Progenitor cell of endocrine pancreas (in vitro differentiated cells): Measurements from ENCODE around the gene HLA-DPA1. TPM values are rescaled to one million over a fixed set of nuclear protein-coding genes. Genes with fewer than 3 reads are reported as not detected.

Experiments
- DNase-seq: peaks from one replicate; pipeline ENCODE4 v3.0.0; 2021; ENCODE audit warnings: low spot score; ENCODE audit not compliant: unreplicated experiment
- H3K27ac Mint-ChIP-seq: 2 replicates; pipeline ENCODE4 v1.8.0; 2021; ENCODE audit warnings: mild to moderate bottlenecking, moderate library complexity, mixed read lengths
- H3K27me3 Mint-ChIP-seq: 2 replicates; pipeline ENCODE4 v1.8.0; 2021; ENCODE audit warnings: mixed read lengths
- H3K36me3 Mint-ChIP-seq: 2 replicates; pipeline ENCODE4 v1.8.0; 2022; ENCODE audit warnings: mixed read lengths; ENCODE audit not compliant: insufficient read depth
- H3K4me1 Mint-ChIP-seq: 2 replicates; pipeline ENCODE4 v1.8.0; 2021; ENCODE audit warnings: low read depth, mixed read lengths
- H3K4me3 Mint-ChIP-seq: 2 replicates; pipeline ENCODE4 v1.8.0; 2021; ENCODE audit warnings: low read depth, mild to moderate bottlenecking, moderate library complexity, mixed read lengths
- H3K9me3 Mint-ChIP-seq: 2 replicates; pipeline ENCODE4 v1.8.0; 2021; ENCODE audit warnings: low read depth, mixed read lengths
- CTCF ChIP-seq: fragments of 200-600 bp; sonication (generic); IDR thresholded peaks from one replicate; pipeline ENCODE4 v1.5.0; 2021; ENCODE audit warnings: antibody characterized with exemption, mild to moderate bottlenecking; ENCODE audit not compliant: unreplicated experiment
- total RNA-seq: library from RNA; stranded (reverse); gene quantifications from 2 replicates; pipeline ENCODE4 v1.2.1, GENCODE V29; 2021

HLA-DPA1 gene
- total RNA-seq, 1 donor from 2014 or later, result 0.89 TPM

GRCh38 chr6:33076406-33076934 lies 3.0 kb upstream of the HLA-DPA1 start:
- peaks cover 10% of the 10 kb centered on the region for H3K4me1 Mint-ChIP-seq
- no peak for DNase-seq
- H3K9me3 Mint-ChIP-seq, result no peaks in the 10 kb centered on the region
- H3K4me3 Mint-ChIP-seq, result no peak overlapping the region
- no peak for TF ChIP-seq CTCF
- no peak overlapping the region for H3K27ac Mint-ChIP-seq
- H3K27me3 Mint-ChIP-seq, result peaks cover 27% of the 10 kb centered on the region
- no peaks in the 10 kb centered on the region for H3K36me3 Mint-ChIP-seq

GRCh38 chr6:33075568-33076405 lies 2.3 kb upstream of the HLA-DPA1 start, which contains the start of gene HLA-DPB1:
Gene HLA-DPB1, plus strand, starts transcription at chr6:33075990. Its CDS starts 52 bp downstream, at chr6:33076042.
- peaks cover 3% of the 10 kb centered on the region for H3K4me1 Mint-ChIP-seq
- DNase-seq, result no peak
- H3K27me3 Mint-ChIP-seq, result peaks cover 22% of the 10 kb centered on the region
- no peaks in the 10 kb centered on the region for H3K36me3 Mint-ChIP-seq
- H3K27ac Mint-ChIP-seq, result no peak within 1 kb of the TSS
- TF ChIP-seq CTCF, result no peak
- H3K4me3 Mint-ChIP-seq, result no peak within 1 kb of the TSS
- no peaks in the 10 kb centered on the region for H3K9me3 Mint-ChIP-seq

- DNase-seq, result no peak
- H3K27ac Mint-ChIP-seq, result no peak overlapping the region
- peaks cover 22% of the 10 kb centered on the region for H3K27me3 Mint-ChIP-seq
- TF ChIP-seq CTCF, result no peak
- H3K4me1 Mint-ChIP-seq, result no peaks in the 10 kb centered on the region
- no peaks in the 10 kb centered on the region for H3K36me3 Mint-ChIP-seq
- no peaks in the 10 kb centered on the region for H3K9me3 Mint-ChIP-seq
- no peak overlapping the region for H3K4me3 Mint-ChIP-seq
Measured at GRCh38 chr6:33075208-33075567, 1.7 kb upstream of the HLA-DPA1 start.

- peaks cover 11% of the 10 kb centered on the region for H3K27me3 Mint-ChIP-seq
- TF ChIP-seq CTCF, result no peak
- no peak for DNase-seq
- no peaks in the 10 kb centered on the region for H3K4me1 Mint-ChIP-seq
- no peaks in the 10 kb centered on the region for H3K36me3 Mint-ChIP-seq
- no peaks in the 10 kb centered on the region for H3K9me3 Mint-ChIP-seq
- no peak overlapping the region for H3K27ac Mint-ChIP-seq
- no peak overlapping the region for H3K4me3 Mint-ChIP-seq
Measured at GRCh38 chr6:33072508-33073100, 845 bp downstream of the HLA-DPA1 start.

GRCh38 chr6:33071569-33071968 lies 1.9 kb downstream of the HLA-DPA1 start:
- H3K27me3 Mint-ChIP-seq, result peaks cover 10% of the 10 kb centered on the region
- TF ChIP-seq CTCF, result no peak
- H3K27ac Mint-ChIP-seq, result no peak overlapping the region
- DNase-seq, result no peak
- no peaks in the 10 kb centered on the region for H3K36me3 Mint-ChIP-seq
- no peaks in the 10 kb centered on the region for H3K4me1 Mint-ChIP-seq
- H3K9me3 Mint-ChIP-seq, result no peaks in the 10 kb centered on the region
- H3K4me3 Mint-ChIP-seq, result no peak overlapping the region
